MG63 (cell line): Measurements from ENCODE around the gene CILP. TPM values are rescaled to one million over a fixed set of nuclear protein-coding genes. Genes with fewer than 3 reads are reported as not detected.
"Not testable (repeated sequence)": the region's sequence is repeated elsewhere in the genome, so short reads cannot be mapped to it uniquely, and the experiment has no call there.

ENCODE experiments used
- DNase-seq: peaks from one replicate; pipeline ENCODE4 v3.0.0-alpha.2; 2020
- H3K27me3 ChIP-seq: fragments of 250-450 bp; sonication (Bioruptor Pico); 2 replicates; pipeline ENCODE4 v1.5.1; 2020; ENCODE audit warnings: mild to moderate bottlenecking, moderate library complexity
- H3K36me3 ChIP-seq: fragments of 250-450 bp; sonication (Bioruptor Pico); 2 replicates; pipeline ENCODE4 v1.5.1; 2020; ENCODE audit warnings: mild to moderate bottlenecking, moderate library complexity
- H3K4me3 ChIP-seq: fragments of 250-450 bp; sonication (Bioruptor Pico); 2 replicates; pipeline ENCODE4 v1.5.1; 2020; ENCODE audit warnings: mild to moderate bottlenecking, moderate library complexity
- H3K9me3 ChIP-seq: fragments of 250-450 bp; sonication (Bioruptor Pico); 2 replicates; pipeline ENCODE4 v1.5.1; 2020; ENCODE audit warnings: mild to moderate bottlenecking, moderate library complexity
- total RNA-seq: library from RNA; depleted of rRNA; stranded (reverse); fragments of >200 nt; shearing (Covaris generic); gene quantifications from 2 replicates; pipeline ENCODE4 v1.2.3, GENCODE V29; 2014; ENCODE audit warnings: low replicate concordance

The CILP gene
- total RNA-seq, 1 experiment from 2014 or later, result not detected

DNA sequence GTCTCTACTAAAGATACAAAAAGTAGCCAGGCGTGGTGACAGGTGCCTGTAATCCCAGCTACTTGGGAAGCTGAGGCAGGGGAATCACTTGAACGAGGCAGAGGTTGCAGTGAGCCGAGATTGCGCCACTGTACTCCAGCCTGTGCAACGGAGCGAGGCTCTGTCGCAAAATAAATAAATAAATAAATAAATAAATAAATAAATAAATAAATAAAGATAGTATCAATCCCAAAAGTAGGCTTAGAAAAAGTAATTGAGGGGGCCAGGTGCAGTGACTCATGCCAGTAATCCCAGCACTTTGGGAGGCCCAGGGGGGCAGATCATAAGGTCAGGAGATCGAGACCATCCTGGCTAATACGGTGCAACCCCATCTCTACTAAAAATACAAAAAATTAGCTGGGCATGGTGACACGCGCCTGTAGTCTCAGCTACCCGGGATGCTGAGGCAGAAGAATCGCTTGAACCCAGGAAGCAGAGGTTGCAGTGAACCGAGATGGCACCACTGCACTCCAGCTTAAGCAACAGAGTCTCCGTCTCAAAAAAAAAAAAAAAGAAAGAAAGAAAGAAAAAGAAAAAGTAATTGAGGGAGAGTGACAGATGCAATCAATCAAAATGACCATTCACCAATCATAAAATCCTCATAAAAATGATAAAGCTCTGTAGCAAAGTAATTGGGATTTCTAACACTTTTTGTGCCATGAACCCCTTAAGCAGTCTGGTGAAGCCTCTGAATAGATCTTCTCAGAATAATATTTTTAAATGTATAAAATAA is 29.5 kb downstream of the CILP start:
- H3K4me3 ChIP-seq, H3K27me3 ChIP-seq, DNase-seq, H3K9me3 ChIP-seq: not testable (repeated sequence)
- peaks cover 56% of the 10 kb centered on the region for H3K36me3 ChIP-seq

DNA sequence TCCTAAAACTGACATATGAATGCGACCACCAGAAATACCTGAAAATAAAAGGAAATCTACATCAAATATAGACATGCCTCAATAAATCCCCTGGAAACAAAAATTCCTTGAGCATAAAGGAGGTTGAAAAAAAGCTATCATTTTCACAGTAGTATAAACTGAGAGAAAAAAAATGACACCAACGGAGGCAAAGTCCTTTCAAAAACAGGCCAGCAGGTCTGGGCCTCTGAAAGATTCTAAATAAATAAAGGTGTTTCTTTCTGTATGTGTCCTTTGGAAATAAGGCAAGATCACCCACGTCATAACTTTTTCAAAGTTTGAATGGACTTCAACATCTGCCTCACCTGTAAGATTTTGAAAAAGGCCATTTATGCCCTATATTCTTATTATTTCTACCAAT is 31.1 kb downstream of the CILP start:
- no peak for DNase-seq
- no peaks in the 10 kb centered on the region for H3K9me3 ChIP-seq
- H3K27me3 ChIP-seq, result no peaks in the 10 kb centered on the region
- peaks cover 67% of the 10 kb centered on the region for H3K36me3 ChIP-seq
- H3K4me3 ChIP-seq, result no peak overlapping the region

DNA sequence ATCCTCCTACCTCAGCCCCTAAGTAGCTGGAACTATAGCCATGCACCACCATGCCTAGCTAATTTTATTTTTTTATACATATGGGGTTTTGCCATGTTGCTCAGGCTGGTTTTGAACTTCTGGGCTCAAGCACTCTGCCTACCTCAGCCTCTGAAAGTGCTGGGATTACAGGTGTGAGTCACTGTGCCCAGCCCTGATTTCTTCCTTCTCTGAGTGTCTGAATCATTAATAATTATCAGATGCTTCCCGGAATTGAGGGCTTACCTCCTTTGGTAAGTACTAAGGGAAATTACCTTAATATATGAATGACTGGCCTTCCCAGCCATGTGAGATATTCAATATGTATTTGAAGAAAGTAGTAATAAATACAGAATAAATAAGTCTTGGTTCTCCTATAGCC is 33.4 kb downstream of the CILP start:
- Histone ChIP-seq H3K36me3 (peaks cover 78% of the 10 kb centered on the region), H3K4me3 (no peak overlapping the region), H3K27me3 (no peaks in the 10 kb centered on the region), H3K9me3 (no peaks in the 10 kb centered on the region)
- DNase-seq, result peak; percentile 17

DNA sequence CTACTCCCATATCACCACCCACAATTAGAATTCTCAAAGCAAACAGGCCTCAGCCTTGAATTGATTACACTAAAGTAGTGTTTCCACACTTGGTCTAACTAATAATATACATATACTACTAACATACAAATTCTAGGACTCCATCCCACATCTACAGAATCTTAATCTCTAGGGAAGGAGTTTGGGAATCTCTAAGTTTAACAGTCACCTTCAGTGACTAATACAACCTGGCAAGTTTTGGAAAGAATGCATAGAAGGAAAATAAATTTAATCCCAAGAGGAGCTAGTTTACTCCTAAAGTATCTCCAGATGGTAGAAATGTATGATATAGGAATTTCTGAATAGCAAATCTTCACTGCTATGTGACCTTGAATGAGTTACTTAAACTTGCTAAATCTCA is 35.2 kb downstream of the CILP start:
- Histone ChIP-seq H3K9me3 (no peaks in the 10 kb centered on the region), H3K4me3 (no peak overlapping the region), H3K36me3 (peaks cover 88% of the 10 kb centered on the region), H3K27me3 (no peaks in the 10 kb centered on the region)
- DNase-seq, result no peak

DNA sequence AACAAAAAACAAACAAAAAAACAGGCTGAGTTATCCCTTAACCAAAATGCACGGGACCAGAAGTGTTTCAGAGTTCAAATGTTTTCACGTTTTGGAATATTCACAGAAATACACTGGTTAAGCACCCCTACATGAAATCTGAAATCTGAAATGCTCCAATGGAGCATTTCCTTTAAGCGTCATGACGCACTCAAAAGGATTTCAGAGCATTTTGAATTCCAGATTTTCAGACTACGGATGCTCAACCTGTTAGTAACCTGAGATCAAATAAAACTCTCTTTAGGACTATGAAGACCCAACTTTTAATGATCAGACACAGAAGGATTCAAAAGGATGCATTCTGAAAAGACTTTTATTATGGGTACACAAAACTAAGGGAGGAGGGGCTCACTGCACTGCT is 35.8 kb downstream of the CILP start:
- no peaks in the 10 kb centered on the region for H3K9me3 ChIP-seq
- peaks cover 88% of the 10 kb centered on the region for H3K36me3 ChIP-seq
- H3K4me3 ChIP-seq, result no peak overlapping the region
- no peak for DNase-seq
- H3K27me3 ChIP-seq, result no peaks in the 10 kb centered on the region

DNA sequence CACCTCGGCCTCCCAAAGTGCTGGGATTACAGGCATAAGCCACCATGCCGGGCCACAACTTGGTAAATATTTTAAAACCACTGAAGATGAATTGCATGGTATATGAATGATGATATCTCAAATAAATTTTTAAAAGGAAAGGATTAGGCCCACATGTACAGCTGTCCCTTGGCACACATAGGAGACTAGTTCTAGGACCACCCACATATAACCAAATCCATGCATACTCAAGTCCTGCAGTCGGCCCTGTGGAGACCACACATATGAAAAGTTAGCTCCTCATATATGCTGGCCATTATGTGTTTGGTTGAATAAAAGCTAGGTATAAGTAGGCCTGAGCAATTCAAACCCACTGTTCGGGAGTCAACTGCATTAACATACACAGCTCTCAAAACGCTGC is 36.8 kb downstream of the CILP start:
- H3K4me3 ChIP-seq, result no peak overlapping the region
- DNase-seq, result no peak
- H3K27me3 ChIP-seq, result no peaks in the 10 kb centered on the region
- H3K9me3 ChIP-seq, result no peaks in the 10 kb centered on the region
- peaks cover 87% of the 10 kb centered on the region for H3K36me3 ChIP-seq

DNA sequence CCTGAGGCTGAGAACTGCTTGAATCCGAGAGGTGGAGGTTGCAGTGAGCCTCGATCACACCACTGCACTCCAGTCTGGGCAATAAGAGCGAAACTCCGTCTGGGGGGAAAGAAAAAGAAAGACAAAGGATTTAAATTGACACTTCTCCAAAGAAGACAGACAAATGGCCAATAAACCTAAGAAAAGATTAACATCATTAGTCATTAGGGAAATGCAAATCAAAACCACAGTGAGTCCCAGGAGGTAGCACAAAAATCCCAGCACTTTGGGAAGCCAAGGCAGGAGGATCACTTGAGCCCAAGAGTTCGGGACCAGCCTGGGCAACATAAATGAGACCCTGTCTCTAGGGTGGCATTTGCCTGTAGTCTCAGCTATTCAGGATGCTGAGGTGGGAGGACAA is 38.7 kb downstream of the CILP start:
- Histone ChIP-seq H3K9me3 (no peaks in the 10 kb centered on the region), H3K36me3 (peaks cover 72% of the 10 kb centered on the region), H3K4me3 (no peak overlapping the region), H3K27me3 (no peaks in the 10 kb centered on the region)
- no peak for DNase-seq

DNA sequence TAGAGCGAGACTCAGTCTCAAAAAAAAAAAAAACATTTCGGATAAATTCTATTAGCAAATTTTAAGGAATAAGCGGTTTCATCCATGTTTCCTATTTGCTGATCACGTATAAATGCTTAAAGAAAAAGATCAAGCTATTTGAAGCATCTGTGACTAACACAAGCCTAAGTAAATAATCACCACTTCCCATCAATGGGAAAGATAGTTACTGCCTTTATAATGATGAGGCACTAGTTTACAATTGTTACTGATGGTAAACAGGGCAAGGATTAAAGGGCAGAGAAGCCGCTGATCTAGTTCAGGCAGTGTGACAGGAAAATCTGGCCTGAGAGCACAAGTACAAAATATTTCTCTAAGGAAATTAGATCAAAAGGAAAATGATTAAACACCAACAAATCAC is 39.8 kb downstream of the CILP start:
- Histone ChIP-seq H3K4me3 (no peak overlapping the region), H3K27me3 (no peaks in the 10 kb centered on the region), H3K9me3 (no peaks in the 10 kb centered on the region), H3K36me3 (peaks cover 63% of the 10 kb centered on the region)
- no peak for DNase-seq

DNA sequence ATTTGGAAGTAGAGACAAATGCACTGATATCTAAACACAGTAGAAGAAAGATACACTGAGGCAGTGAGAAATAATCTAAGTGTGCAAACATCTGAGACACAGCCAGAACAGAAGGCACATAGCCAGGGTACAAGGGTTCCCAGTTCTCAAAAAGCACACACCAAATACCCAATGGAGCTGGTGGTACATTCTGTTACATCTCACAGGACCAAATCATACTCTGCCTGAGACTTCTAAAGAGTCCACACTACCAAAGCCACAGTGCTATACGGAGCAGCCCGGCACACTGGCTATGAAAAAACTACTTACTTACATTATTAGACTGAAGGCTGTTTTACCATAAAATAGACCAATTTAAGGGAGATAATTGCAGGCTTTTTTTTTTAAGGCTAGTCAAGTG is 45.4 kb downstream of the CILP start:
- H3K4me3 ChIP-seq, result no peak overlapping the region
- DNase-seq, result no peak
- peaks cover 55% of the 10 kb centered on the region for H3K36me3 ChIP-seq
- H3K27me3 ChIP-seq, result no peaks in the 10 kb centered on the region
- H3K9me3 ChIP-seq, result no peaks in the 10 kb centered on the region

DNA sequence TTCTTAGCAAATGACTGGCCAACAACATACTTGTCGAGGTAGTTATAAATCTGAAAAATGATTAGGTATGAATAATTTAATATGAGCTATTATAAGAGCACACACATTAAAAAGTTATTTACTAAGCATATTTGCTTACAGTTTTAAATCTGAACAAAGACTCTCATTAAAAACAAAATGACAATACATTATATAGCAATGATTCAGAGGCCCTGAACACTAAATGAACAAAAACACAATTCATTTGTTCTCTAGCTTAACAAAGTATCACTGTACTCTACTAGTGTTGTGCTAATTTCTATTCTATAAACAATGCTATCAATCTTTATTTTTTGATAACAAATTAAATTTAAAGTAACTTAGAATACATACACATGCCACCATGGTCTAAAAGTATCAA is 47.1 kb downstream of the CILP start:
- DNase-seq, result no peak
- Histone ChIP-seq H3K4me3 (no peak overlapping the region), H3K27me3 (no peaks in the 10 kb centered on the region), H3K36me3 (peaks cover 46% of the 10 kb centered on the region), H3K9me3 (no peaks in the 10 kb centered on the region)

DNA sequence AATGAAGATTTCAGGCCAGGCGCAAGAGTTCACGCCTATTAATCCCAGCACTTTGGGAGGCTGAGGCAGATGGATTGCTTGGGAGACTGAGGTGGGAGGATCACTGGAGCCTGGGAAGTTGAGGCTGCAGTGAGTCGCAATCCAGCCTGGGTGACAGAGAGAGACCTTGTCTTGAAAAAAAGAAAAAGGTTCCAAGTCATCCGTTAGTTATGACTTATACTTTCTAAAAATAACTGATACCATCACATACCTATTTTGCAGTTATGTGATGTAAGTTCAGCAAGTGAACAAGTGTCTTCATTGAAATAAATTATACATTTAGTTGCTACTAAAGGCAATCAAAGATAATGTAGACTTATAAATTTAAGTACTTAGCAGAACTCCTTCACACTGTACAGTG is 48.2 kb downstream of the CILP start:
- Histone ChIP-seq H3K9me3 (no peaks in the 10 kb centered on the region), H3K4me3 (no peak overlapping the region), H3K27me3 (no peaks in the 10 kb centered on the region), H3K36me3 (peaks cover 56% of the 10 kb centered on the region)
- no peak for DNase-seq

DNA sequence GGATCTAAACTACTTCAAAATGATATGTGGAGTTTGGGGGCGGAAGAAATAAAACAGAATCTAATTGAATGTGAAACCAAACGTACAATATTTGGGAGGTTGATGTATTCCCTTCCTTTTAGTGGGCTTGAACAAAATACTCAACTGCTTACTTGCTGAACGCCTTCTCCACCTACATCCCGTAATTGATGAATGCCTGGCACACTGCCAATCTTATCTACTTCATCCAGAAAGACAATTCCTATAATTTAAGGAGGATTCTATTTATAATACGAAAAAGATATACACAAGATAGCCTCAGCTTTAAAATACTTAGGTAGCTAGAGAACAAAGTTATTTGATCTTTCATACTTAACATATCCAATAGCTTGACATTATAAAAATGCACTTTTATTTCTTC is 54.6 kb downstream of the CILP start:
- Histone ChIP-seq H3K27me3 (no peaks in the 10 kb centered on the region), H3K4me3 (no peak overlapping the region), H3K9me3 (no peaks in the 10 kb centered on the region), H3K36me3 (peaks cover 79% of the 10 kb centered on the region)
- DNase-seq, result no peak

DNA sequence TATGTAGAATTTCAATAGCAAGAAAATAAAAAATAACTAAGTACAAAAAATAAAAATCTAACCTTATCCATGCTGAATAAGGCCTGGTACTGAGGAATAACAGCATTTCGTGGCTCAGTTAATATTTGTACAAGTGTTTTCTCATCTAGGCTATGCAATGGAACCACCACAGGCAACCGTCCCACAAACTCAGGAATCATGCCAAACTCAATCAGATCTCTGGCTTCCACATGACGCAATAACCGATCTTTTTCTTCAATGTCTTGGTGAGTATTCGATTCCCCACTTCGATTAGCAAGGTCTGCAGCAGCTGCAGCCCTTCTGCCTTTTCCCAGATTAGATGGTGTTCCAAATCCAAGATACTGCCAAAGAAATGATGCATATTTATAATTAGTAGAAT is 56.6 kb downstream of the CILP start:
- no peaks in the 10 kb centered on the region for H3K27me3 ChIP-seq
- H3K36me3 ChIP-seq, result peaks cover 86% of the 10 kb centered on the region
- no peak overlapping the region for H3K4me3 ChIP-seq
- no peak for DNase-seq
- no peaks in the 10 kb centered on the region for H3K9me3 ChIP-seq

DNA sequence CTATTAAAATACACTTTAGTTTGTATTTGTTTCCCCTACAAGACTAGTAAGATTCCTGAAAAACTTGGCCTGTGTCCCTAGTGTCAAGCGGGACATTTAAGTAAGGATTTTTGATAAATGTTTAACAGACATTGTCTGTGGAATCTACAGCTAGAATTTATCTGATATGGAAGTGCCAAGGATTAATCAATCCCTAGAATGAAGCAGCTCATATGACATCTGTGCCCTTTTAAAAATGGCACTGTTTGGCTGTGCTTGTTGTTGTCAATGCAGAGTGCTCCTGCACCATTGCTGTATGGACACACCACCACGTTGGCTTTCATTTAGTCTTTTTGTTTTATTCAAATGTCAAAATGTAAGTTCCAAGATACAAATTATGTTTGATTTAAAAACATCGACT is 63.4 kb downstream of the CILP start:
- Histone ChIP-seq H3K4me3 (no peak overlapping the region), H3K36me3 (peaks cover 46% of the 10 kb centered on the region), H3K27me3 (no peaks in the 10 kb centered on the region), H3K9me3 (no peaks in the 10 kb centered on the region)
- DNase-seq, result no peak

DNA sequence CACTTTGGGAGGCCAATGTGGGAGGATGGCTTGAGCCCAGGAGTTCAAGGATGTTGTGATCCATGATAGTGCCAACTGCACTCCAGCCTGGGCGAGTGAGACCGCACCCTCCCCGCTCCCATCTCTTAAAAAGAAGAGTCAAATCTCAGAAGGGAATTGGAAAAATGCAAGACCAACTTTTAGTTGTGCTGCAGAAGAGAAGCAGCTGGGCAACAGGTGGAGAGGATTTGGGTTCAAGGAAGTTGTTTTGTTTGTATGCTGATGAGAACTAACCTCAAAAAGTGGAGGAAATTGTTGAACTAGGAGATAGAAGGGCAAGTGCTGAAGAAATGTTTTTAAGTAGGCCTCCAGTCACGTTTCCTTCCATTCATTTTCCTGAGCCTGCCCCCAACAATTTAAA is 64.8 kb downstream of the CILP start:
- DNase-seq, result no peak
- no peaks in the 10 kb centered on the region for H3K27me3 ChIP-seq
- H3K9me3 ChIP-seq, result no peaks in the 10 kb centered on the region
- no peak overlapping the region for H3K4me3 ChIP-seq
- peaks cover 34% of the 10 kb centered on the region for H3K36me3 ChIP-seq
